Activated T-cell treated with anti-CD3 and anti-CD28 coated beads, Interleukin-2, amount 50 U/mL, for 72 hours (primary cell): ENCODE data around the gene EMX1. TPM values are rescaled to one million over a fixed set of nuclear protein-coding genes. Genes with fewer than 3 reads are reported as not detected.

Experiments
- ATAC-seq, 2 donors: fragments of 150-1000 bp; cut with Tn5 transposase; replicated peaks in 1 of 2; 2 replicates each; pipeline ENCODE4 v1.10.0; 2021; ENCODE audit warnings: moderate library complexity in 2 of 2, mild to moderate bottlenecking in 1 of 2
- DNase-seq, 2 donors: peaks; one replicate each; pipeline ENCODE4 v3.0.0; 2021 to 2022; ENCODE audit warnings: mixed read lengths in 1 of 2
- H3K27ac Mint-ChIP-seq: one replicate; pipeline ENCODE4 v1.8.0; 2022; ENCODE audit warnings: mild to moderate bottlenecking, moderate library complexity, mixed read lengths
- H3K27me3 Mint-ChIP-seq: one replicate; pipeline ENCODE4 v1.8.0; 2022; ENCODE audit warnings: low read depth, mixed read lengths
- H3K36me3 Mint-ChIP-seq, 2 donors: one replicate each; pipeline ENCODE4 v1.8.0; 2022; ENCODE audit warnings: mixed read lengths in 2 of 2, mild to moderate bottlenecking in 1 of 2; ENCODE audit not compliant: insufficient read depth in 2 of 2
- H3K4me1 Mint-ChIP-seq: one replicate; pipeline ENCODE4 v1.8.0; 2022; ENCODE audit warnings: low read depth, mixed read lengths
- H3K4me3 Mint-ChIP-seq, 2 donors: one replicate each; pipeline ENCODE4 v1.8.0; 2022; ENCODE audit warnings: mild to moderate bottlenecking in 2 of 2, mixed read lengths in 2 of 2, moderate library complexity in 2 of 2
- H3K9me3 Mint-ChIP-seq, 2 donors: one replicate each; pipeline ENCODE4 v1.8.0; 2022; ENCODE audit warnings: mixed read lengths in 2 of 2
- total RNA-seq, 2 donors: library from RNA; stranded (reverse); gene quantifications; one replicate each; pipeline ENCODE4 v1.2.3, GENCODE V29; 2022

EMX1 gene
- total RNA-seq, 2 donors from 2014 or later = 0.44 to 0.50 TPM

DNA sequence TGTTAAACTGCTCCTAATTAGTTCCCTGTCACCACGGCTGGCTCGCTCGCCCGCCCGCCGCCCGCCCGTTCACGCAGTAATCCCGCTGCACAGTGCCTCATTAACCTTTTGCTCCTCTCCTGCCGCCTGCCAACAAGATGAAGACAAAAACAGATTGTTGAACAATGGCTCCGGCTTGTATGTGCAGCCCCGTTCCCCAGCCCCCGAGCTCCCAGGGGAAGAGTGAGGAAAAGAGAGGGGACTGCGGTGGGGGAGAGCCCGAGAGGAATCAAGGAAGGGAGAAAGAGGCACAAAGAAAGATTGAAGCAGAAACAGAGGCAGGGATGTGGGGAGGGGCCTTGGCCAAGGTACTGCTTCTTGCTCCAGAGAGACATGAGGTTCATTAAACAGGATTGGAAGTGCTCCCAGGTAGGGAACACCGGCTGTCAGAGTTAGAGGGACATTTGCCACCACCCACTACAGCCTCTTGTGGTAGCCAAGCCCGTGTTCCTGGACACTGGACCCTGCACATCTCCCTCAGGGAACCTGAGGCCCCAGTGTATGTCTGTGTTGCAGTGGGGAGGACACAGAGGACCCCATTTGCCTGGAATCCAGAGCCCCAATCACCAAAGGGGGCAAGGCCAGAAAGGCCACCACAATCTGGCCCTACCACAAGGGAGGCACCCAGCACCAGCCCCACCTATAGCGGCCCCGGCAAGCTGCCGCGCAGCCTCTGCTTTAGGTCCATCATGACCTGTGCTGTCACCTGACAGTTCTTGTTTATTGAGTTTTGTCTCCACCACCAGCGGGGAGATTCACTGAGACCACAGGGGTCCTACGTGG is 38.1 kb downstream of the EMX1 start:
- Mint-ChIP-seq H3K36me3 (no peaks in the 10 kb centered on the region), H3K4me3 (no peak overlapping the region), H3K9me3 (no peaks in the 10 kb centered on the region), H3K27me3 (no peaks in the 10 kb centered on the region), H3K4me1 (peaks cover 10% of the 10 kb centered on the region), H3K27ac (no peak overlapping the region)
- no peak for ATAC-seq
- DNase-seq = no peak

DNA sequence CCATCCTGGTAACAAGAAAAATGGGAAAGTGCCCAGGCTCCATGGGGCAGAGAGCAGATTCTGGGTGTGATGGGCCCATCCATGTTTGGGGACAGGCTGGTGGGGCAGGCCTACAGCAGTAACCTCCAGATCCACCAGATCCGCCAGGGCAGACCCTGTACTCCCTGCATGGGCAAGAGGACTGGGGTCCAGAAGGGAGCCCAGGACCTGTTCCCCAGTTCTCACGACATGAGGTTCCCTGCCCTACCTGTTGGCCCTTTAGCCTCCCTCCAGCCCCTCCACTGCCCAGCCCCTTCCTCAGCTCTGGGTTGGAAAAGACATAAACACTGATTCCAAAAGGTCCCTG is 38.7 kb downstream of the EMX1 start:
- no peaks in the 10 kb centered on the region for H3K36me3 Mint-ChIP-seq
- no peaks in the 10 kb centered on the region for H3K9me3 Mint-ChIP-seq
- DNase-seq = no peak
- no peak for ATAC-seq
- H3K4me1 Mint-ChIP-seq = peaks cover 10% of the 10 kb centered on the region
- H3K27ac Mint-ChIP-seq = no peak overlapping the region
- no peaks in the 10 kb centered on the region for H3K27me3 Mint-ChIP-seq
- no peak overlapping the region for H3K4me3 Mint-ChIP-seq

DNA sequence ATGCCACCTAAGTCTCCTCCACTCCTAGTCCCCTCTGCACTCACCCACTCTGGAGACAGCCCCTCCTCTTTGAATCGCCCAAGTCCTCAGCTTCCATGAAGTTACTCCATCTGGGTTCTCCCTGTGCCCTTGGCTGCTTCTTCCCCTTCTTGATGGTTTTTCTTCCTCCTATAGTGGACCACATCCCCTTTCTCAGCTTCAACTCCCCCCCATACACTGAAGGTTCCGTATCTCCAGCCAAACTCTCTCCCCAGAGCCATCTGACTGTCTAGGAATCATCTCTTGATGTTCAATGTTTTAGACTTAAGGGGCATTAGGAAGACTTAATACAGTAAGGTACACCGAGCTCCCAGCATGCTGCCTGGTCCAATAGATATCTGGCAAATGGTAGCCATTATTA is 39.6 kb downstream of the EMX1 start:
- no peak overlapping the region for H3K4me3 Mint-ChIP-seq
- peaks cover 10% of the 10 kb centered on the region for H3K4me1 Mint-ChIP-seq
- no peak for ATAC-seq
- H3K9me3 Mint-ChIP-seq = no peaks in the 10 kb centered on the region
- no peaks in the 10 kb centered on the region for H3K27me3 Mint-ChIP-seq
- no peak for DNase-seq
- peak overlapping the region; percentile 7 for H3K27ac Mint-ChIP-seq
- H3K36me3 Mint-ChIP-seq = no peaks in the 10 kb centered on the region

DNA sequence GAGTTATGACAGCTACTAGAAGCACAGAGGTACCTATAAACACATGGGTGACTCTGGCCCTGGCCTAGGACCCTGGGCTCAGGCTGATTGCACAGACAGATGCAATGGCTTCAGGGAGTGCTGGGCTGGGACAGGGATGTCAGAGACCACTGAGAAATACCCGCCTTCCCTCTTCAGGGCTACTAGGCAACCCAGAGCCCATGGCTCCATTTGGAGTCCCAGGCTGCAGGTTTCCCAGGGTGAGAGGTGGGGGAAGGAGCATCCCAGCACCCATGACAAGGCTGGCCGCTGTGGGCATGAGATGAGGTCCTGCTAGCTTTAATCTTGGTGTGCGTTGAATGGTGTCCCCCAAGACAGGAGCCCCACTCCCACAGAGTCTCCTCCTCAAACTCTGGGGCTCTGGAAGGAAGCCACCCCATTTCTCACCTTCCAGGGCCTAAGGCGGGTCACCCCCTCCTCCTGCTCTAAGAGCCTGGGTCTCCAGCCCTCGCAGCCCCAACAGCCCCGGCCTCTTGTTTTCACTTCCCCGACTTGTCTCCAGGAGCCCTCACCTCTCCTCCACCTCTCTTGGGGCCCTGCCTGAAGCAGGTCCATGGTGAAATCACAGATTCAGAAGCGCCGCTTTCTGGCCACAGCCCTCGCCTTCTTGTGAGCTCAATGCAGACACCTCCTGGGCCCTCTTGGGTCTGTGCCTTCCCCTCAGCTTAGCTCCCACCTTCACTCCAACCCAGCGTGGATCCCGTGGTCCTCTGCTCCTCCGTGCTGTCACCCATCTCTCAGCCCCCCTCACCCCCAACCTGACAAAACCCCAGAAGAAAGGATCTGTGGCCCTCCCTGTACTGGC is 41.4 kb downstream of the EMX1 start:
- H3K4me3 Mint-ChIP-seq = no peak overlapping the region
- no peaks in the 10 kb centered on the region for H3K27me3 Mint-ChIP-seq
- peaks cover 9% of the 10 kb centered on the region for H3K4me1 Mint-ChIP-seq
- no peaks in the 10 kb centered on the region for H3K36me3 Mint-ChIP-seq
- H3K27ac Mint-ChIP-seq = no peak overlapping the region
- no peak for ATAC-seq
- no peaks in the 10 kb centered on the region for H3K9me3 Mint-ChIP-seq
- no peak for DNase-seq

- H3K36me3 Mint-ChIP-seq = no peaks in the 10 kb centered on the region
- no peak for DNase-seq
- no peaks in the 10 kb centered on the region for H3K27me3 Mint-ChIP-seq
- ATAC-seq = no peak
- H3K4me1 Mint-ChIP-seq = peaks cover 1% of the 10 kb centered on the region
- H3K9me3 Mint-ChIP-seq = no peaks in the 10 kb centered on the region
- H3K27ac Mint-ChIP-seq = no peak overlapping the region
- no peak overlapping the region for H3K4me3 Mint-ChIP-seq
Measured at GRCh38 chr2:72959554-72959953, 42.2 kb downstream of the EMX1 start.

DNA sequence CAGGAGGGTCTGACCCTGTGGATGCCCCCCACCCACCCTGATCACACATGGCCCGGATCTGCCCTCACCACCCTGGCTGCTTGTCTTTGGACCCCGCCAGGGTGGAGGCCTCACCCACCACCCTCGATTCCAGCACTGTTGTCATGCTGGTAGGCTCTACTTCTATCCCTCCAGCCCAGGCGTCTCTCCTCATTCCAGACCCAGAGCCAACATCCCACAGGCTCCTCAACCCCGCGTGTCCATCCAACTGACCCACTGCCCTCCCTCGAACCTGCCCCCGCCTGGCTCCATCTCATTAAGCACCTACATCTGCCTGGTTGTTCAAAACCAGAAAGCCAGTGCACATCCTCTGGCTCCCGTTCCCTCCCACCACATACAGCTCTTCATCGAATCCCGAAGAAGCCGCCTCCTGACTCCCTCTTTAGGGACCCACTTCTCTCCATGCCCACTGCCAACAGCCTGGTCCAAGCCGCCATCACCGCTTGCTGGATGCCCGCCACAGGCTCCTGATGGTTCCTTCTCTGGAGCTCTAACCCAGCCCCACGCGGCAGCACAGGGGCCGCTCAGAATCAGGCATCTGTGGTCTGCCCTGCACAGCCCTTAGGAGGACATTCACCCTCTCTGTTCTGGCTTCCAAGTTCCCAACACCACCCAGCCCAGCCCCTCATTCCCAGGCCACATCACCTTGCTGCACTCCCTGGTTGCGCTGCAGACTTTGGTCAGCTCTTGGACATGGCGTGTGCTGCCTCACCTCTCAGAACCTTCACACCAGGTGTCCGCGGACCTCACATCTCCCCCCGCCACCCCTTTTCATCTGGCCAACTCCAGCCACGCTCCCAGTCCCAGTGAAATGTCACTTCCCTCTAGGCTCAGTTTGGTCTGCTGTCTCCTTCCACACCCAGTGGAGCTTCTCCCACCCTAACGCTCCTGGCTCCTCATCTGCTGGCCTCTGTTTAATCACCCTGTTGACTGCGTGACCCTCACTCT is 43.0 kb downstream of the EMX1 start:
- no peaks in the 10 kb centered on the region for H3K9me3 Mint-ChIP-seq
- no peaks in the 10 kb centered on the region for H3K27me3 Mint-ChIP-seq
- no peaks in the 10 kb centered on the region for H3K4me1 Mint-ChIP-seq
- no peak overlapping the region for H3K4me3 Mint-ChIP-seq
- no peak for ATAC-seq
- DNase-seq = no peak
- H3K27ac Mint-ChIP-seq = no peak overlapping the region
- H3K36me3 Mint-ChIP-seq = no peaks in the 10 kb centered on the region

DNA sequence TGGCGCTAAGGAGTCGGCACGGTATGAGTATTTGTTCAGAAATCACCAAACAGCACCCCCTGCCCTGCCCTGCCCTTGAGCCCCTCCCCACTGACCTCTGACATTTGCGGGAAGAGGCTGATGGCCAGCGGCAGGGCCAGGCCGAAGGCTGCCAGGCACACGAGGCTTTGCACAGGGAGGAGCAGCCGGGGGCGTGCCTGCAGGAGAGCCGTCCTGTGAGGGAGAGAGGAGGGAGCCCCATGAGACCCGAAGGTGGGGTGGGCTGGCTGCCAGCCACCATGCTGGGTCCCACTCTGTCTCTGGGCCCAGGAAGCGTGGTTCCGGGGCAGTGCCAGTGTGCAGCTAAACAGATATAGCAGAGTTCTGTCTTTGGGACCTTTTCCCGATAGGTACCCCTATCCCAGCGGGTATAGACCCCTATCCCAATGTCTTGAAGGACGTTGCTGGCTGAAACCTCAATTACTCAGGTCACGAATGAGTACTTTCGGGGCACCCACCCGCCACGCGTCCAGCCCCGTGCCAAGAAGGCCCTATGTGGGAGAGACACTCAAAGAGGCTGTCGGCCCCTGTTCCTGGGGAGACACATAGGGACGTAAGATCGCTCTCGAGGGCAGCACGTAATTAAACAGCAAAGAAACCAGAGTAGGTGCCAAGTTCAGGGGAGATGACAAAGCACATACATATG is 43.9 kb downstream of the EMX1 start:
- DNase-seq = no peak
- Mint-ChIP-seq H3K4me1 (no peaks in the 10 kb centered on the region), H3K27ac (no peak overlapping the region), H3K4me3 (no peak overlapping the region), H3K27me3 (no peaks in the 10 kb centered on the region), H3K36me3 (no peaks in the 10 kb centered on the region), H3K9me3 (no peaks in the 10 kb centered on the region)
- no peak for ATAC-seq

DNA sequence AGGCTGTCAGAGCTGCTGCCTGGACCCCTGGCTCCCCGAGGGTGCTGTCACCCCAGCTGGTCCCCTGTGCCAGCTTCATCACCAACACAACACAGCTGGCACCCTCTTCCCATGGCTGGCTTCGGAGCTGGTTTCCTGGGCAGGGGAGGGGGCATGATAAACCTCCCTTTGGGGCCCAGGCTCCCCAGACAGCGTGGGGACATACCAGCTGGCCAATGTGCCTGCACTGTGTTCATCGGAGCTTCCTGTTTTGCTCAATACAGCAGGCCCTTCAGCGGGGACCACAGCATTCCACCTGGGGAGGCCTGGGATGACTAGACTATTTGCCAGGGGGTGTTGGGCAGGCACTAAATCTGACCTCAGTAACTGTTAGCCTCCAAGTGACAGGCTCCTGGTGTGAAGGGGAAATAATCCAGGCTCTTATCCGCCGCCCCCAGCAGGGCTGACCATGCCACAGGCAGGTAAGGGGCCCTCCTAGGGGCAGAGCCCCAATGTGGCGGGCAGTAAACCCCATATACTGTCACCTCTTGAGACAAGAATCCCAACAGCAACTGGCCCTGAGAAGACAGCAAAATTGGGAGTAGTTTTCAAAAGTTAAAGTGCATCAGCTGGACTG is 44.6 kb downstream of the EMX1 start:
- Mint-ChIP-seq H3K9me3 (no peaks in the 10 kb centered on the region), H3K36me3 (no peaks in the 10 kb centered on the region), H3K4me3 (no peak overlapping the region), H3K27ac (no peak overlapping the region), H3K4me1 (no peaks in the 10 kb centered on the region), H3K27me3 (no peaks in the 10 kb centered on the region)
- ATAC-seq = no peak
- no peak for DNase-seq

DNA sequence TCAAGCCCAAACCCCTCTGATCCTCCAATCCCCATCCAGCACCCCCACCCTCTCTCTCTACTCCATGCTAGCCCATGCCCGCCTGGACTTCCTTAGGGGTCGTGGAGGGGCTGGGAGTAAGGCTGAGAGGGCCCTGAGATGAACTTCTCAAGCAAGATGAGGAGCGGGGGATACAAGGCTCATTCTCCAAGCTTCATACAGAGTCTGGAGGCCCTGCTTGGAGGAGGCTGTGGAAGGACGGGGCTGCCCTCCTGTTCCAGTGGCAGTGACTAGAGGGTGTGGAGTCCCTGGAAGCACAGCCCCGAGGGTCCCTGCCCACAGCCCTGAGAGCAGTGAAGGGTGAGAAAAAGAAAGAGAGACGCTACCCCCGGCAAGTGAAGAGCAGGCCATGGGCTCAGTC is 45.6 kb downstream of the EMX1 start:
- H3K27me3 Mint-ChIP-seq = no peaks in the 10 kb centered on the region
- no peaks in the 10 kb centered on the region for H3K4me1 Mint-ChIP-seq
- no peaks in the 10 kb centered on the region for H3K9me3 Mint-ChIP-seq
- H3K4me3 Mint-ChIP-seq = no peak overlapping the region
- no peaks in the 10 kb centered on the region for H3K36me3 Mint-ChIP-seq
- H3K27ac Mint-ChIP-seq = no peak overlapping the region
- DNase-seq = no peak
- ATAC-seq = no peak

DNA sequence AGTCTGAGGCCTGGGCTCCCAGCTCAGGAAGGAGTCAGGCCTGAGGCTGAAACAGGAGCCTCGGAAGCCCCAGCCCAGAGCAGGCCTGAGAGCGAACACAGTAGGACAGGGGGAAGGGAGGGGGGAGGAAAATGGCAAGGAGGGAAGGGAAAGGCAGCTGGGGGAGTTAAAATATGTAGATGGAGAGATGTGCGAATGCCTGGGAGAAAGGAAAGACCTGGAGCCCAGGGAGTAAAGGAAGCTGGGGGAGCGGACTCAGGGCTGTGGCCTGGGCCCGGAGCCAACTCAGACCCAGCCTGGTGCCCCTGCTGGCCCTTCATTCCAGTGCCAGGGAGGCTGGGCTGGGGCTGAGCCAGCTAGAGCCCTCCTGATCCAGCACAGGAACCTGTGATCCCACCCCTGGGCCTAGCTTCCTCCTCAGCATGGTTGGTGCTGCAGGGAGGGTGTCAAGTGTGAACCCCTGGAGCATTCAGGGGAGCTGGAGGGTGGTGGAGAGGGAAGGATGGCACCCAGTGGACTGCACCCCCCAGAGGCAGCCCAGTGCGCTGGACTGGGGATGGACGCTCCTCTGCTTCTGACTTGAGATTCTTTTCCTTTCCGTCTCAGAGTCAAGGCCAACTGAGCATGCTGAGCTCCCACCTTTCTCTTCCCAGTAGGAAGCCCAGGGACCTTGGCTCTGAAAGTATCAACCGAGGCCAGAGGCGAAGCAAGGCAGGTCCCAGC is 46.3 kb downstream of the EMX1 start:
- no peak overlapping the region for H3K4me3 Mint-ChIP-seq
- H3K9me3 Mint-ChIP-seq = no peaks in the 10 kb centered on the region
- H3K36me3 Mint-ChIP-seq = no peaks in the 10 kb centered on the region
- no peaks in the 10 kb centered on the region for H3K27me3 Mint-ChIP-seq
- ATAC-seq (no peak), DNase-seq (no peak)
- no peak overlapping the region for H3K27ac Mint-ChIP-seq
- H3K4me1 Mint-ChIP-seq = no peaks in the 10 kb centered on the region

DNA sequence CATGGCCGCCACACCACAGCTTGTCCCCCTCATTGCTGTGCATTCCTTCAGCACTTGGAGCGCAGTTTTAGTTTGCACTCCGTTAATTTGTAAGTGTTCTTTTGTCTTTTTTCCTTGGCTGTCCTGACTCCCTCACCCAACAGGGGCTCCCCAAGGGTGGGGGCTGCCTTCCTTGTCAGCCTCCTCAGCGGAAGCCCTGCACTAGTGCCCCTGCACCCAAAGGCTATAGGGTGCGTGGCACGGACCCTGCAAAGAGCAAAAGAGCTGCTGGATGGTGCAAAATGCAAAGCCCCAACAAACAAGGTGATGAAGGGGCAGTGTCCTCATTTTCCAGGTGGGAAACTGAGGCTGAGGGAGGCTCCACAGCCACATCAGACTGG is 46.8 kb downstream of the EMX1 start:
- Mint-ChIP-seq H3K9me3 (no peaks in the 10 kb centered on the region), H3K27ac (no peak overlapping the region), H3K4me1 (no peaks in the 10 kb centered on the region), H3K27me3 (no peaks in the 10 kb centered on the region), H3K4me3 (no peak overlapping the region), H3K36me3 (no peaks in the 10 kb centered on the region)
- DNase-seq (no peak), ATAC-seq (no peak)

GRCh38 chr2:72965016-72965415 is 47.7 kb downstream of the EMX1 start:
- ATAC-seq = no peak
- no peaks in the 10 kb centered on the region for H3K9me3 Mint-ChIP-seq
- no peaks in the 10 kb centered on the region for H3K36me3 Mint-ChIP-seq
- no peak overlapping the region for H3K4me3 Mint-ChIP-seq
- no peak overlapping the region for H3K27ac Mint-ChIP-seq
- H3K27me3 Mint-ChIP-seq = no peaks in the 10 kb centered on the region
- no peaks in the 10 kb centered on the region for H3K4me1 Mint-ChIP-seq
- DNase-seq = no peak
